ENCODE results near the gene LTBP1. TPM values are rescaled to one million over a fixed set of nuclear protein-coding genes. Genes with fewer than 3 reads are reported as not detected.

The LTBP1 gene
- total and polyA plus RNA-seq, 2 experiments from 2014 or later, result 35.6 to 68.9 TPM

- H3K27ac ChIP-seq, result no peak overlapping the region
- WGBS (ENCODE audit: low lambda C conversion rate, missing lambda C conversion rate), result 76% methylated on average over 6 of the region's 6 CpGs
- no peaks in the 10 kb centered on the region for H4K20me1 ChIP-seq (ENCODE audit: insufficient read depth, poor library complexity, severe bottlenecking)
- H3K36me3 ChIP-seq (replicated peaks; ENCODE audit: insufficient read depth, low read depth), result no peaks in the 10 kb centered on the region
- H3K27me3 ChIP-seq, result no peaks in the 10 kb centered on the region
- no peak overlapping the region for H3K4me2 ChIP-seq
- no peaks in the 10 kb centered on the region for H3K9me3 ChIP-seq (ENCODE audit: low read depth)
- no peaks in the 10 kb centered on the region for H3K9me2 ChIP-seq (replicated peaks; ENCODE audit: insufficient read depth)
- DNase-seq (ENCODE audit: low spot score), result no peak
- no peaks in the 10 kb centered on the region for H3K79me2 ChIP-seq
- H3K4me3 ChIP-seq, result no peak overlapping the region
- no peak for TF ChIP-seq EZH2phosphoT487 (IDR thresholded peaks at IDR 0.05; ENCODE audit: low read depth, severe bottlenecking, unreplicated experiment)
- no peak for TF ChIP-seq CTCF (IDR thresholded peaks at IDR 0.05; ENCODE audit: poor library complexity)
- no peak for TF ChIP-seq EZH2 (IDR thresholded peaks at IDR 0.05; ENCODE audit: borderline replicate concordance)
- H3K4me1 ChIP-seq (ENCODE audit: insufficient read depth), result no peaks in the 10 kb centered on the region
- no peak overlapping the region for H2AFZ ChIP-seq
These were observed 171.9 kb downstream of the LTBP1 start for GRCh38 chr2:33118651-33119050.

GRCh38 chr2:33121416-33121815, 174.7 kb downstream of the LTBP1 start:
- no peak overlapping the region for H3K27ac ChIP-seq
- no peaks in the 10 kb centered on the region for H3K9me2 ChIP-seq (replicated peaks; ENCODE audit: insufficient read depth)
- no peaks in the 10 kb centered on the region for H4K20me1 ChIP-seq (ENCODE audit: insufficient read depth, poor library complexity, severe bottlenecking)
- H3K4me3 ChIP-seq, result no peak overlapping the region
- no peaks in the 10 kb centered on the region for H3K27me3 ChIP-seq
- DNase-seq (ENCODE audit: low spot score), result no peak
- H3K4me2 ChIP-seq, result no peak overlapping the region
- no peaks in the 10 kb centered on the region for H3K9me3 ChIP-seq (ENCODE audit: low read depth)
- WGBS (ENCODE audit: low lambda C conversion rate, missing lambda C conversion rate), result 91% methylated on average over 10 of the region's 10 CpGs
- no peaks in the 10 kb centered on the region for H3K36me3 ChIP-seq (replicated peaks; ENCODE audit: insufficient read depth, low read depth)
- no peak overlapping the region for H2AFZ ChIP-seq
- no peaks in the 10 kb centered on the region for H3K79me2 ChIP-seq
- no peaks in the 10 kb centered on the region for H3K4me1 ChIP-seq (ENCODE audit: insufficient read depth)
- no peak for TF ChIP-seq CTCF (IDR thresholded peaks at IDR 0.05; ENCODE audit: poor library complexity)
- TF ChIP-seq EZH2phosphoT487 (IDR thresholded peaks at IDR 0.05; ENCODE audit: low read depth, severe bottlenecking, unreplicated experiment), result no peak
- TF ChIP-seq EZH2 (IDR thresholded peaks at IDR 0.05; ENCODE audit: borderline replicate concordance), result no peak

GRCh38 chr2:33121925-33122324, 175.2 kb downstream of the LTBP1 start:
- TF ChIP-seq EZH2 (IDR thresholded peaks at IDR 0.05; ENCODE audit: borderline replicate concordance) (no peak), EZH2phosphoT487 (IDR thresholded peaks at IDR 0.05; ENCODE audit: low read depth, severe bottlenecking, unreplicated experiment) (no peak), CTCF (IDR thresholded peaks at IDR 0.05; ENCODE audit: poor library complexity) (no peak)
- Histone ChIP-seq H3K36me3 (replicated peaks; ENCODE audit: insufficient read depth, low read depth) (no peaks in the 10 kb centered on the region), H3K27ac (no peak overlapping the region), H3K79me2 (no peaks in the 10 kb centered on the region), H2AFZ (no peak overlapping the region), H3K4me2 (no peak overlapping the region), H3K27me3 (no peaks in the 10 kb centered on the region), H4K20me1 (ENCODE audit: insufficient read depth, poor library complexity, severe bottlenecking) (no peaks in the 10 kb centered on the region), H3K4me1 (ENCODE audit: insufficient read depth) (no peaks in the 10 kb centered on the region), H3K4me3 (no peak overlapping the region), H3K9me2 (replicated peaks; ENCODE audit: insufficient read depth) (no peaks in the 10 kb centered on the region), H3K9me3 (ENCODE audit: low read depth) (no peaks in the 10 kb centered on the region)
- DNase-seq (ENCODE audit: low spot score), result no peak
- WGBS (ENCODE audit: low lambda C conversion rate, missing lambda C conversion rate), result 95% methylated on average over 10 of the region's 10 CpGs

GRCh38 chr2:33122726-33123125, 176.0 kb downstream of the LTBP1 start:
- Histone ChIP-seq H2AFZ (no peak overlapping the region), H4K20me1 (ENCODE audit: insufficient read depth, poor library complexity, severe bottlenecking) (no peaks in the 10 kb centered on the region), H3K9me2 (replicated peaks; ENCODE audit: insufficient read depth) (no peaks in the 10 kb centered on the region), H3K27ac (no peak overlapping the region), H3K36me3 (replicated peaks; ENCODE audit: insufficient read depth, low read depth) (no peaks in the 10 kb centered on the region), H3K4me2 (no peak overlapping the region), H3K4me3 (no peak overlapping the region), H3K79me2 (no peaks in the 10 kb centered on the region), H3K9me3 (ENCODE audit: low read depth) (no peaks in the 10 kb centered on the region), H3K4me1 (ENCODE audit: insufficient read depth) (no peaks in the 10 kb centered on the region), H3K27me3 (no peaks in the 10 kb centered on the region)
- DNase-seq (ENCODE audit: low spot score), result no peak
- WGBS (ENCODE audit: low lambda C conversion rate, missing lambda C conversion rate), result 95% methylated on average over 3 of the region's 3 CpGs
- no peak for TF ChIP-seq EZH2phosphoT487 (IDR thresholded peaks at IDR 0.05; ENCODE audit: low read depth, severe bottlenecking, unreplicated experiment)
- no peak for TF ChIP-seq CTCF (IDR thresholded peaks at IDR 0.05; ENCODE audit: poor library complexity)
- TF ChIP-seq EZH2 (IDR thresholded peaks at IDR 0.05; ENCODE audit: borderline replicate concordance), result no peak

Measured in hepatocyte (in vitro differentiated cells).